Measurements from ENCODE around the gene BORCS6. TPM values are rescaled to one million over a fixed set of nuclear protein-coding genes. Genes with fewer than 3 reads are reported as not detected.

The BORCS6 gene
- total and polyA plus RNA-seq, 2 of the 13 experiments (the other 11 are each of a cell fraction or from before 2014, with no cell fraction given), result 2.0 to 5.1 TPM

- no peak for TF ChIP-seq TAF15 (IDR thresholded peaks at IDR 0.05; ENCODE audit: low read depth, low read length, poor library complexity, severe bottlenecking)
- no peak; the same call in 1 of the 2 replicates for TF ChIP-seq ZNF280D (CRISPR knock-in tag; IDR thresholded peaks at IDR 0.05)
- no peak for TF ChIP-seq ZNF737 (CRISPR knock-in tag; IDR thresholded peaks at IDR 0.05; ENCODE audit: borderline replicate concordance)
- no peak for TF ChIP-seq KMT2A (CRISPR knock-in tag; IDR thresholded peaks at IDR 0.05)
- TF ChIP-seq TRIM22 (IDR thresholded peaks at IDR 0.05), result no peak
- TF ChIP-seq SATB2 (CRISPR knock-in tag; IDR thresholded peaks at IDR 0.05), result no peak
- no peak for TF ChIP-seq ZNF883 (CRISPR knock-in tag; IDR thresholded peaks at IDR 0.05; ENCODE audit: not compliant biosample characterization)
- peak; percentile 55; the same call in 1 of the 2 replicates for TF ChIP-seq SAP130 (CRISPR knock-in tag; IDR thresholded peaks at IDR 0.05; ENCODE audit: low read depth)
- TF ChIP-seq RERE (CRISPR knock-in tag; IDR thresholded peaks at IDR 0.05; ENCODE audit: low read depth), result no peak
- no peak for TF ChIP-seq ZNF879 (CRISPR knock-in tag; IDR thresholded peaks at IDR 0.05)
- no peak for TF ChIP-seq ARID3A (IDR thresholded peaks at IDR 0.05; ENCODE audit: low read depth, low read length)
- no peak for TF ChIP-seq ZBTB33 (CRISPR knock-in tag; IDR thresholded peaks at IDR 0.05)
- no peak for TF ChIP-seq ZNF30 (CRISPR knock-in tag; IDR thresholded peaks at IDR 0.05)
- no peak for TF ChIP-seq TCF12 (IDR thresholded peaks at IDR 0.05)
- TF ChIP-seq TCF12 (CRISPR knock-in tag; IDR thresholded peaks at IDR 0.05), result no peak
- TF ChIP-seq ZNF558 (CRISPR knock-in tag; IDR thresholded peaks at IDR 0.05; ENCODE audit: borderline replicate concordance), result no peak
Observed at GRCh38 chr17:8153957-8154607, 35.9 kb downstream of the BORCS6 start (continued).

Measured in HepG2 (cell line).